GM04504 (cell line): ENCODE measurements around the gene DDX51.

Experiments
- DNase-seq: peaks from one replicate; pipeline ENCODE4 v3.0.0-alpha.2; 2012; ENCODE audit warnings: low read depth

The DDX51 gene

DNA sequence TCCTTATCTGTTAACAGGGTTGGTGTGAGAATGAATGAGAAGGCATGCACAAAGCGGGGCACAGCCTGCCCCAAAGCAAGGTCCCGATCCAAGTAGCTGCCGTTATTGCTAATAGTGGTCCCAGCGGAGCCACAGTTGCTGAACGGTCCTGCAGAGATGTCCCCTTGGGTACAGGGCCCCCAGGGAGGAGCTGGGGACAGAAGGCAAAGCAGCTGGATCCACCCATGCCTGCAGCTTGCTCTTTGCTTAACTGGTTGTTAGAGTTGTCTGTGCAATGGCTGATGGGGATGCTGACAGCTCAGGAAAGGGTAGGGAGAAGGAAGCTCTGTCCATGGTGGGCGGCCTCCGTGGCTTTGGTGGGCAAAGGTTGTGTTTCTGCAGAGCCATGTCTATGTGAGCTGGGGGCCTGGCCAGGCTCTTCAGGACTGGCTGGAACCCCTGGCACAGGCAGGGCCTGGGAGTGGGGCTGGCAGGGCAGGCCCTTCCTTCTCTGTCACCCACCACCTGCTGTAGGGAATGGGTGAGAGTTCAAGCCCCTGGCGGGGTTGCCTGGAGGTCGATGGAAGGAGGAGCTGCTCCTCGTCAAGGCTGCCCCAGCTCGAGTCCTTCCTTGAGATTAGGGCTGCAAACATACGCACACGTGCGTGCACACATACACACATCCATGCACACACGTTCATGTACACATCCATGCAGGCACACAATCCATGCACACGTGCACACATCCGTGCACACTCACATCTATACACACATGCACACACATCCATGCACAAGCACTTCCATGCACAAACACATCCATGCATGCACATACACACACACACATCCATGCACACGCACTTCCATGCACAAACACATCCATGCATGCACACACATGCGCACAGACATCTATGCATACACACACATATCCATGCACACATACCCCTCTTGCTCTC, 35.6 kb upstream of the DDX51 start:
- no peak for DNase-seq

- DNase-seq = no peak
Measured at GRCh38 chr12:132178801-132179401, 34.8 kb upstream of the DDX51 start.

GRCh38 chr12:132178316-132178715, 34.2 kb upstream of the DDX51 start:
- no peak for DNase-seq

- no peak for DNase-seq
Measured at GRCh38 chr12:132176920-132177551, 32.9 kb upstream of the DDX51 start.

DNA sequence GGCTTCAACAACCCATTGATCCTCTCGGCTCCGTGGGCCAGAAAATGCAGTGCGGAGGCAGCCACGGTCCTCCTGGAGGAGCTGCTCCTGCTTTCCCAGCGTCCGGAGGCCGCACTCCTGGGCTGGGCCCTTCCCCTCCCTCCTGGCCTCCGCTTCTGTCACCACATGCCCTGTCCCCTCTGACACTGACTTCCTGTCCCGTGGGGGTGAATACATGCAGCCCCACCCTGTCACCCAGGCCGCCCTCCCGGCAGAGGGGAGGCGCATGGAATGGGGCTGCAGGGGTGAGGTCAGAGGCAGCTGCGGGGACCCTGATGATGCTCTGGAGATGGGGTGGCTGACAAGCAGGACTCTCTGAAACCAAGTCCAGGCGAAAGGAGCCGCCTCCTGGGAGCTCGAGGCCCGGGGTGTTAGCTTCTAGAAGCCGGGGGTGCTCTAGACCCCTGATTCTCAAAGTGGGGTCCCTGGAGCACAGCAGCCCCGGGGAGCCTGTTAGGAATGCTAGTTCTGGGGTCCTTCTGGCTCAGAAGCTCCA, 32.3 kb upstream of the DDX51 start:
- no peak for DNase-seq

GRCh38 chr12:132175496-132176384, 31.6 kb upstream of the DDX51 start:
- no peak for DNase-seq

DNA sequence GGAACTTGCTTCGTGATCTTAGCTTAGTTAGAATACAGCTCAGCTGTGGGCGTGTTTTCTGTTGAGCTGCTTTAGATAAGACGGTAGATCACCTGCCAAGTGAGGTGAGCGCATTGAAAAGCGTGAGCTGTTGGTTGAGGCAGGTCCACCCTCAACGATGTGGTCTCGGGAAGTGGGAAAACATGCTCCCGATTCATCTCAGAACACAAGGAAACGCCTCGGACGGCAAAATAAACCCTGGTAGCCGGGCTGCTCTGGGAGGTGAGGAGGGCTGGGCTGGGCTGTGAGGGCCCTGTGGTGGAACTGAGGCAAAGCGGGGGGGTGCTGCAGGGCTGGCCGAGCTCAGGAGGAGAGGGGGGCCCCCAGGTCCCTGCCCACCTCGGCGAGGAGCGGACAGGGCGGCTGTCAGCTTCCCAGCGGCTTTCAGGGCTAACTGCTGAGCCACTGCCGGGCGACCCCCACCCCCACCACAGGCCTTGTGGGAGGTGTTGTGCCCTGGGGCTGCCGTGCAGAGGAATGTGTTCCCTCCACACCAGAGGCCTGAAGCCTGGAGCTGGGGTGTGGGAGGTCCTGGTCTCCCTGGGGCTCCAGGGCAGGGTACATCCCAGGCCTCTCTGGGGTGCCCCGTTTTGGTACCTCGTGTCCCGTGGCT, 30.8 kb upstream of the DDX51 start:
- no peak for DNase-seq

DNA sequence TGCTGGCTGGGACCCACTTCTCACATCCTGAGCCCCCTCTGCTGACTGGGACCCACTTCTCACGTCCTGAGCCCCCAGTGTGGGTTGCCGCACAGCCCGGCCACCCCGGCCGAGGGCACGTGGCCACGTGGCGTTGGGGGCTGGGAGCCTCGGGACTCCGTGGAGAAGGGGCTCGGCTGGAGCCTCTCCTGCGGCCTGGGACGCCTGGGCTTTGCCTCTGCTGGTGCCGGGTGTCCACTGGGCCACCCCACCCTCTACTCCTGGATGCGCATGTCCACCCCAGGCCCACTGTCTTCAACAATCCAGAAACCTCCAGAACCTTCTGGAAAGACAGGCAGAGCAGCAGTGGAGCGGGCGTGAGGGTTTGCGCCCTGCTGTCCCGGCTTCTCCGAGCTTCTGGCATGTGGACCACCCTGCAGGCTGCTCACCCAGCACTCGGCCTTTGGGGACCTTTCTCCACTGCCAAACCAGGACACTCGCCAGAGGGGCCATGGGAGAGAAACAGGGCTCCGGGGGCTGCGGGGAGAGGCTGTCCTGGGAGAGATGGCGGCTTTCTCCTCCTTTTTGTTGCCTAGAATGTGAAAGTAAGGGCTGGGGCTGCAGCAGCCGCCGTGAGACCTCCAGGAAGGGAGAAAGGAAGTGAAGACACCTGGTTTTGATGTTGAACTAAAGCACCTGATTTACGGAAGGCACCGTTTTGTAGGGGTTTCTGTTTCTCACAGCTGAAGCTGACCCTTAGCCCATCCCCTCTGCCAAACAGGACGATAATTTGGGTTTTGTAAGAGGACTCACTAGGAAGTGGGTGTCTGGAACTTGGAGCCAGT, 30.1 kb upstream of the DDX51 start:
- no peak for DNase-seq

DNA sequence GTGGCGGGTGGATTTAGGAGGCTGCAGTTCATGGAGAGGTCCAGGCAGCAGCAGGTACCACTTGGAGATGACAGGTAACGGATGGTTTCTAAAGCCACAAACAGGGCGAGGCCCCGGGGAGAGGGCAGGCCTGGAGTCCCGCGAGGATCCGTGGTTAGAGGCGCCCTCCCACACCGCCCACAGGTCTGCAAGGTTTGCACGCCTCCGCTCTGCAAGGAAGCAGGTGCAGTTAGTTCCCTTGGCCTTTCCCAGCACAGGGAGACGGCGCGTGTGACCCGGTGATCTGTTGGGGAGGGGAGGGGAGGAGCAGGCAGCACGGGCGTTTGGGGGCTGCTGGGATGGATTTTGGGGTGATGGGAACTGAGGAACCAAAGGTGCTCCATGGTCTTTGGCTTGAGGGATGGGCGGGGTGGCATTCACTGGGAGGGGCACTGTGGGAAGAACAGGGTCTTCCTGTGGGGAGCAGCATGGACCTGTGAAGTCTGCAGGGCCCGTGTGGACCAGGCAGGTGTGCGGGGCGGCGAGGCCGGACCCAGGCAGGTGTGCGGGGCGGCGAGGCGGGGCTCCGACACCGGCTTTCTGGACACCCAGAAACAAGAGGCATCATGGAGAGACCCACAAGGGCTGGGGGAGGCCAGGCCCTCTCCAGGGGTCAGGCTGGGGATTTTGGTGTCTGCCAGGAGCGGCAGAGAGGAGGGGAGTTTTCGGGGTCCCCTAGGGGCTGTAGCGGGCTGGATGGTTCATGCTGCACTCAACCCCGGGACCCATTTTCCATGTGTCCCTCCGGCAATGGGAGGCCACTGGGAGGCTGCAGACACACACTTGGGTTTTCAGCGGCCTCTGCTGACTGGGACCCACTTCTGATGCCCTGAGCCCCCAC, 29.3 kb upstream of the DDX51 start:
- no peak for DNase-seq

- DNase-seq = no peak
Measured at GRCh38 chr12:132172619-132173018, 28.5 kb upstream of the DDX51 start.

GRCh38 chr12:132171968-132172521, 27.9 kb upstream of the DDX51 start:
- DNase-seq = no peak

DNA sequence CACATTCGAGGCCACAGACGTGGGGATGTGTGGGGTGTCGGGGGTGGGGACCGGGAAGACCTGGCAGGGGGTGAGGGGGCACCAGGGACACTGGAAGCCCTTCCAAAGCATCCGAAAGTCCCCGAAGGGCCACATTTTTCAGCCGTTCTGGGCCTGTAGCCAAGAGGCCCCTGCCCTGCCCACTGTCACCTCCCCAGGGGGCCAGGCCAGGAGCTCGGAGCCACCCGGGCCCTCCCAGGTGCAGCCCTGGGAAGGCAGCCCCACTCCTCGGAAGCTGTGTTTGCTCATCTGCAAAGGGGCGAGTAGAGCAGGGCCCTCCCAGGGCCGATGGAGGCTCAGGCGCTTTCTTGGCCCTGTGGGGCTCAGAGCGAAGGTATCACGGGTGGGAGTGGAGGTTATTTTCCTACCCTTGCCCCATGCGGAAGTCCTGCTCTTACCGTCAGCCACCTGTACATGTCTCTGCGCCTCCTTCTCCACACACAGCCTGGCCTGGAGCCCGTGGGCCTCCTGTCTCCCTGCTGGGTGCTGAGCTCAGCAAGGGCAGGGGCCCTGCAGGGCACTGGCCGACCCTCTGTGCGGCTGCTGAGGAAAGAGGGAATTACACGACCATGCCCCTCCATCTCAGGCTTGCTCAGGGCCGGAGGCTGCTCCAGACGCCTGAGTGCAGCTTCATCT, 27.3 kb upstream of the DDX51 start:
- no peak for DNase-seq

DNA sequence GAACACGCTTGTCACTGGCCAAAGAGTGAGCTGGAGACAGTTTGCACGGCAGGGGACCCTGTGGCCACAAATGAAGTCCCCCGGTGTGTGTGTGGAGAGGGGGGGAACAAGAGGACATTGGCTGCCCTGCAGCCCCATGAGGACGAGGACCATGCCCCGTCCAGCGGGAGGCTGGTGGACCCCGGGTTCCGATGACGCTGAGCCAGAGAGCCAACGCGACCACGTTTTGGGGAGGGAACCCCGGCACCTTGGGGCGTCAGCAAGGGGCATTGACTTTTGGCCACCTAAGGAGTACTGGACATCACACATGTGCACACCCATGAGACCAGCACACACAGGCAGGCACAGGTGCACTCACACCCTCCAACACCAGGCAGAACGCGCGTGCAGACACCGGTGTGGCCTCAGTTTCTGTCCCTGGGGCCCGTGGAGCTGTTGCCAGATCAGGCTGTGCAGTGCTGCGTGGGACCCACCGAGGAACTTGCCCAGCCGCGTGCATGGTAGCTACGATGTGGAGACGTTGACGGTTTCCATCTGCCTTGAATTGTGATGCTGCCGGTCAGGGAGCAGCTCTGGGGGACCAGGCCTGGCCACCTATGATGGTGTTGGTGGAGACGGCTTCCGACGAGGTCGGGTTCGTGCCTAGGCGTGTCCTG, 26.6 kb upstream of the DDX51 start:
- no peak for DNase-seq

GRCh38 chr12:132170094-132170636, 26.0 kb upstream of the DDX51 start:
- peak; percentile 60 for DNase-seq

- DNase-seq = no peak
Measured at GRCh38 chr12:132169376-132169775, 25.3 kb upstream of the DDX51 start.

GRCh38 chr12:132168311-132169031, 24.4 kb upstream of the DDX51 start:
- no peak for DNase-seq
